PFSK-1 (cell line): Measurements from ENCODE around the gene PHF12.

Experiments used
- FOXP2 ChIP-seq: optimal IDR thresholded peaks from 2 replicates; pipeline ENCODE3; 2011; ENCODE audit warnings: borderline replicate concordance, control low read depth, inconsistent platforms; ENCODE audit not compliant: insufficient read depth; ENCODE audit errors: extremely low read length, extremely low read depth
- POLR2AphosphoS5 ChIP-seq: IDR thresholded peaks from 2 replicates; pipeline ENCODE4 v1.6.1; 2012; ENCODE audit warnings: low read depth, mild to moderate bottlenecking, control low read depth, low read length, moderate library complexity
- REST ChIP-seq, 2 experiments: IDR thresholded peaks; 2 replicates each; pipeline versions ENCODE4 v1.6.1 to v1.8.0; 2011 to 2012; ENCODE audit warnings: low read depth in 2 of 2, low read length in 2 of 2, control low read depth in 1 of 2, inconsistent platforms in 1 of 2, mild to moderate bottlenecking in 1 of 2, moderate library complexity in 1 of 2; ENCODE audit not compliant: insufficient read depth in 1 of 2
- SIN3A ChIP-seq: IDR thresholded peaks from 2 replicates; pipeline ENCODE4 v1.6.1; 2012; ENCODE audit warnings: mild to moderate bottlenecking, low read length, moderate library complexity, borderline replicate concordance; ENCODE audit not compliant: insufficient read depth
- TAF1 ChIP-seq: IDR thresholded peaks from 2 replicates; pipeline ENCODE4 v1.6.1; 2012; ENCODE audit warnings: low read length, control low read depth, borderline replicate concordance; ENCODE audit not compliant: insufficient read depth

PHF12 gene

GRCh38 chr17:28912281-28912937, 38.9 kb downstream of the PHF12 start:
- TF ChIP-seq TAF1 (no peak), FOXP2 (no peak), SIN3A (no peak), POLR2AphosphoS5 (no peak)

GRCh38 chr17:28911411-28912045, 39.8 kb downstream of the PHF12 start:
- TF ChIP-seq REST (IDR thresholded peaks at IDR 0.05; ENCODE audit: insufficient read depth in 1 of 2, low read depth in 2 of 2, low read length in 2 of 2) (no peak), TAF1 (no peak), FOXP2 (no peak), SIN3A (no peak), POLR2AphosphoS5 (no peak)

GRCh38 chr17:28910534-28910933, 40.8 kb downstream of the PHF12 start:
- TF ChIP-seq TAF1 (no peak), FOXP2 (no peak), POLR2AphosphoS5 (no peak), REST (IDR thresholded peaks at IDR 0.05; ENCODE audit: insufficient read depth in 1 of 2, low read depth in 2 of 2, low read length in 2 of 2) (no peak), SIN3A (no peak)

GRCh38 chr17:28908640-28909167, 42.6 kb downstream of the PHF12 start:
- TF ChIP-seq SIN3A (no peak), FOXP2 (no peak), TAF1 (no peak), POLR2AphosphoS5 (no peak; the same call in 1 of the 2 replicates), REST (IDR thresholded peaks at IDR 0.05; ENCODE audit: insufficient read depth in 1 of 2, low read depth in 2 of 2, low read length in 2 of 2) (no peak)

GRCh38 chr17:28907709-28908475, 43.4 kb downstream of the PHF12 start:
- no peak for TF ChIP-seq SIN3A
- TF ChIP-seq FOXP2: no peak
- no peak for TF ChIP-seq REST (IDR thresholded peaks at IDR 0.05; ENCODE audit: insufficient read depth in 1 of 2, low read depth in 2 of 2, low read length in 2 of 2)
- no peak; the same call in 1 of the 2 replicates for TF ChIP-seq POLR2AphosphoS5
- no peak for TF ChIP-seq TAF1
